Fibroblast of pulmonary artery (primary cell): ENCODE results near the gene IL1RAPL1.

Experiments used
- DNase-seq: peaks from one replicate; pipeline ENCODE4 v3.0.0-alpha.2; 2010; ENCODE audit warnings: low read depth
- H3K4me3 ChIP-seq: replicated peaks from 2 replicates; pipeline ENCODE4 v1.5.1; 2011; ENCODE audit warnings: low read depth, mild to moderate bottlenecking, control low read depth, low read length, moderate library complexity
- TF ChIP-seq, protein P1 (sequence below): IDR thresholded peaks from 2 replicates; pipeline ENCODE4 v1.5.1; 2011; ENCODE audit warnings: mild to moderate bottlenecking, control low read depth, low read length, inconsistent platforms; ENCODE audit errors: missing control alignments

The IL1RAPL1 gene

GRCh38 chrX:28590396-28590795 lies 3.1 kb downstream of the IL1RAPL1 start:
- peak; percentile 27 for DNase-seq
- TF ChIP-seq, protein P1, sequence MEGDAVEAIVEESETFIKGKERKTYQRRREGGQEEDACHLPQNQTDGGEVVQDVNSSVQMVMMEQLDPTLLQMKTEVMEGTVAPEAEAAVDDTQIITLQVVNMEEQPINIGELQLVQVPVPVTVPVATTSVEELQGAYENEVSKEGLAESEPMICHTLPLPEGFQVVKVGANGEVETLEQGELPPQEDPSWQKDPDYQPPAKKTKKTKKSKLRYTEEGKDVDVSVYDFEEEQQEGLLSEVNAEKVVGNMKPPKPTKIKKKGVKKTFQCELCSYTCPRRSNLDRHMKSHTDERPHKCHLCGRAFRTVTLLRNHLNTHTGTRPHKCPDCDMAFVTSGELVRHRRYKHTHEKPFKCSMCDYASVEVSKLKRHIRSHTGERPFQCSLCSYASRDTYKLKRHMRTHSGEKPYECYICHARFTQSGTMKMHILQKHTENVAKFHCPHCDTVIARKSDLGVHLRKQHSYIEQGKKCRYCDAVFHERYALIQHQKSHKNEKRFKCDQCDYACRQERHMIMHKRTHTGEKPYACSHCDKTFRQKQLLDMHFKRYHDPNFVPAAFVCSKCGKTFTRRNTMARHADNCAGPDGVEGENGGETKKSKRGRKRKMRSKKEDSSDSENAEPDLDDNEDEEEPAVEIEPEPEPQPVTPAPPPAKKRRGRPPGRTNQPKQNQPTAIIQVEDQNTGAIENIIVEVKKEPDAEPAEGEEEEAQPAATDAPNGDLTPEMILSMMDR: peak; percentile 9
- no peak overlapping the region for H3K4me3 ChIP-seq

DNA sequence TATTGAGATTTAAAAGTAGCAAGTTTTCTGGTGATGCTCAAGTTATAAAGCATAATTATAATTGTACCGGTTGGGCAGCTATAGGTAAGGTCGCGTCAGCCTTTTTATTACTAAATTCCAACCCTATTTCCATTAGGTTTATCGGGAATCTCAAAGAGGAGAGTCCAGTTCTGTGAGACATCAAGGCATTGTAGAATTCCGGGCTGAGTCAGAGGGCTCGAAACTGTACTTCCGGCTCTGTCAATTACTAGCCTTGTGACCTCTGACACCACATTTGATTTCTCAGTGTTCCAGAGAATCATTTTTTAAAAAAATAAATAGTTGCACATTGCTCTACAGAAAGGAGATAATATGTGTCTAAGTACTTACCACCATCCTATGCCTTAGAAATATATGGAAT lies 4.3 kb downstream of the IL1RAPL1 start:
- TF ChIP-seq, protein P1: no peak
- H3K4me3 ChIP-seq: no peak overlapping the region
- DNase-seq: no peak

GRCh38 chrX:28595346-28595745 lies 8.1 kb downstream of the IL1RAPL1 start:
- H3K4me3 ChIP-seq: no peak overlapping the region
- TF ChIP-seq, protein P1: no peak
- DNase-seq: no peak

GRCh38 chrX:28599957-28600356 lies 12.7 kb downstream of the IL1RAPL1 start:
- no peak overlapping the region for H3K4me3 ChIP-seq
- no peak for DNase-seq
- TF ChIP-seq, protein P1: no peak

DNA sequence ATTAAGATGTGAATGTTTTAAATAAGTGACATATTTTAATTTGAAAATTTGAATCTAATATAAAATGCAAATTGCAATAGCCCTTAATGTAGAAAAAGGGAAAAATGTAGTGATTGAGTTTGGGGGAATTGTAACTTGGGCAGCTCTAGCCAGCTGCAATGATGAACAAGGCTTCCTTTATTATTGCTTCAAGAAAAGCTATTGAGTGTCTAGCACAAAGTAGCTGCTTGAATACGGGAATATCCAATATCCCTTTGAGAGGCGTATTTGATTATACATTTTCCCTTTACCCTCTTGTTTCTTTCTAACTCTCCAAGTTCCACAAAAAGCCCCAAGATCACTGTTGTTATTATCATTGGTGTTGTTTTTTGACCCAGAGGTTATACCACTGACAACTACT lies 21.8 kb downstream of the IL1RAPL1 start:
- TF ChIP-seq, protein P1: no peak
- no peak for DNase-seq
- H3K4me3 ChIP-seq: no peak overlapping the region

DNA sequence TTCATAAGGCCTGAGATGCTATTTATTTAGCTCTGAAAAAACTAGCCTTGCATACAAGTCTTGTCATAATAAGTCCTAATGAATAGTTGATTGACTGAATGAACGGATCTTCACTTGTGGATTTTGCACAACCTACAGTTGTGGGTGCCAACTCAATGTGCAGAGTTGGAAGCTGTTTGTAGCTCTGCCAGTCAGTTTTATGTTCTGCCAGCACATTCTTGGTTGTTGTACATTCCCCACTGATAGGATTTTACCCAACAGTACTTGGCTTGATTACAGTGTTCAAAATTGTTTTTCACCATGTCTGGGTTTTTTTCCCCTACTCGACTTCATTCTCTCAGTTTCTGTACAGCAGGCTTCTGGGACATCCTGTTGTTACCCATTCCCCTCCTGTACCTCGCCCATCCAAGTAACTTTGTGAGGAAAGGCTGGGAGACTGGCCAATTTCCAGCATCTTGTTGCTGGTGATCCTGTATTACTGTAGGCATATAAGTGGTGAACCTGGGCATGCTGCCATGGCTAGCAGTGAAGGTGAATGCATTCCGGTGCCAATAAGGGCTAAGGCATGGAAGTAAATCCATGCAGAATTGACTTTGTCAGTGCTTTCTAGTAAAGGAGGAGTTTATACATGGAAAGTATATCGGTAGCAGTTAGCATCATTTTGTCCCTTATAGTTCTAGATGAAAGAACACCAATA lies 22.8 kb downstream of the IL1RAPL1 start:
- no peak overlapping the region for H3K4me3 ChIP-seq
- TF ChIP-seq, protein P1: no peak
- no peak for DNase-seq

DNA sequence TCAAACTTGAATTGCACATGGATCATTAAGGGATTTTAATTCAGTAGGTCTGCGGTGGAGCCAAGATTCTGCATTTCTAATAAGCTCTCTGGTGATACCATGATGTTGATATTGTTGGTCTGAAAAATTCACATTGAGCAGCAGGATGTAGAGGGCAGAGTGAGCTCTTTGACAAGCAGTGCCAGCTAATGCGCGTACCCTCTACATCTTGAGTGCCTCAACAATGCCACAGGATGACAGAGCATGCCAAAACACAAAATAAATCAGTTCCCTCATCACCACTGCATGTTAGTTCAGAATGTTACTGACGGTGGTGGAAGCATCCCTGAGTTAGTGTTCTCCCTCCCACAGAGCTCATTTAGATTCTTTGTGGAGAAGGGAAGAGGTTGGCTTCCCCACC lies 23.5 kb downstream of the IL1RAPL1 start:
- H3K4me3 ChIP-seq: no peak overlapping the region
- DNase-seq: no peak

More for the DNA sequence above, 23.5 kb downstream of the IL1RAPL1 start:
- TF ChIP-seq, protein P1: no peak
